ENCODE data around the gene RNF212.

The RNF212 gene

GRCh38 chr4:1155314-1155713 lies 42.0 kb upstream of the RNF212 start:
- TF ChIP-seq PPARA (CRISPR knock-in tag; IDR thresholded peaks at IDR 0.05; ENCODE audit: borderline replicate concordance) (no peak), CSDC2 (CRISPR knock-in tag; IDR thresholded peaks at IDR 0.05) (no peak), ZC3H10 (CRISPR knock-in tag; IDR thresholded peaks at IDR 0.05) (no peak), POU6F1 (CRISPR knock-in tag; IDR thresholded peaks at IDR 0.05; ENCODE audit: borderline replicate concordance, low read depth) (no peak), ZFP3 (CRISPR knock-in tag; IDR thresholded peaks at IDR 0.05) (no peak), ISL1 (CRISPR knock-in tag; IDR thresholded peaks at IDR 0.05) (no peak), SNAI2 (CRISPR knock-in tag; IDR thresholded peaks at IDR 0.05) (no peak), ARNTL (CRISPR knock-in tag; IDR thresholded peaks at IDR 0.05; ENCODE audit: borderline replicate concordance, low read depth) (no peak), OSR1 (CRISPR knock-in tag; IDR thresholded peaks at IDR 0.05) (no peak), TOX (CRISPR knock-in tag; IDR thresholded peaks at IDR 0.05; ENCODE audit: borderline replicate concordance) (no peak), ZNF70 (CRISPR knock-in tag; IDR thresholded peaks at IDR 0.05) (no peak), GLIS3 (CRISPR knock-in tag; IDR thresholded peaks at IDR 0.05) (no peak), BACH2 (CRISPR knock-in tag; IDR thresholded peaks at IDR 0.05; ENCODE audit: borderline replicate concordance) (no peak), CREB5 (CRISPR knock-in tag; IDR thresholded peaks at IDR 0.05; ENCODE audit: low read depth) (no peak), PATZ1 (CRISPR knock-in tag; IDR thresholded peaks at IDR 0.05; ENCODE audit: borderline replicate concordance) (no peak)
- ATAC-seq, result no peak

GRCh38 chr4:1154523-1155182 lies 41.3 kb upstream of the RNF212 start:
- no peak; the same call in 2 of the 3 replicates for ATAC-seq
- TF ChIP-seq GLIS3 (CRISPR knock-in tag; IDR thresholded peaks at IDR 0.05) (no peak), RARB (CRISPR knock-in tag; IDR thresholded peaks at IDR 0.05) (no peak), CSRNP3 (CRISPR knock-in tag; IDR thresholded peaks at IDR 0.05) (no peak), SNAI2 (CRISPR knock-in tag; IDR thresholded peaks at IDR 0.05) (no peak), TOX (CRISPR knock-in tag; IDR thresholded peaks at IDR 0.05; ENCODE audit: borderline replicate concordance) (no peak), ZFP30 (CRISPR knock-in tag; IDR thresholded peaks at IDR 0.05) (no peak), CREB5 (CRISPR knock-in tag; IDR thresholded peaks at IDR 0.05; ENCODE audit: low read depth) (no peak), BACH2 (CRISPR knock-in tag; IDR thresholded peaks at IDR 0.05; ENCODE audit: borderline replicate concordance) (no peak), ZNF8 (CRISPR knock-in tag; IDR thresholded peaks at IDR 0.05) (no peak), ISL1 (CRISPR knock-in tag; IDR thresholded peaks at IDR 0.05) (no peak), TCF4 (CRISPR knock-in tag; IDR thresholded peaks at IDR 0.05; ENCODE audit: borderline replicate concordance) (no peak), CSDC2 (CRISPR knock-in tag; IDR thresholded peaks at IDR 0.05) (no peak), PPARA (CRISPR knock-in tag; IDR thresholded peaks at IDR 0.05; ENCODE audit: borderline replicate concordance) (no peak), ZFP3 (CRISPR knock-in tag; IDR thresholded peaks at IDR 0.05) (no peak), ZNF565 (CRISPR knock-in tag; conservative IDR thresholded peaks at IDR 0.05; ENCODE audit: low read depth) (no peak), TSHZ2 (CRISPR knock-in tag; IDR thresholded peaks at IDR 0.05) (no peak), ZC3H10 (CRISPR knock-in tag; IDR thresholded peaks at IDR 0.05) (no peak), ARNTL (CRISPR knock-in tag; IDR thresholded peaks at IDR 0.05; ENCODE audit: borderline replicate concordance, low read depth) (no peak), ESRRG (CRISPR knock-in tag; IDR thresholded peaks at IDR 0.05) (no peak)
